ENCODE data around the gene SPAG7.

SPAG7 gene

GRCh38 chr17:4974115-4974670, 6.6 kb upstream of the SPAG7 start:
- no peak for DNase-seq (ENCODE audit: low read depth)

GRCh38 chr17:4973256-4974114, 5.9 kb upstream of the SPAG7 start:
- no peak for DNase-seq (ENCODE audit: low read depth)

- no peak for DNase-seq (ENCODE audit: low read depth)
Measured at GRCh38 chr17:4972752-4973151, 5.1 kb upstream of the SPAG7 start.

- no peak for DNase-seq (ENCODE audit: low read depth)
Measured at GRCh38 chr17:4972322-4972721, 4.7 kb upstream of the SPAG7 start.

- no peak for DNase-seq (ENCODE audit: low read depth)
Measured at GRCh38 chr17:4971826-4972225, 4.2 kb upstream of the SPAG7 start.

GRCh38 chr17:4970273-4970672, 2.7 kb upstream of the SPAG7 start:
- no peak for DNase-seq (ENCODE audit: low read depth)

- DNase-seq (ENCODE audit: low read depth), result no peak
Measured at GRCh38 chr17:4969551-4970173, 2.0 kb upstream of the SPAG7 start.

- DNase-seq (ENCODE audit: low read depth), result peak; percentile 39
Measured at GRCh38 chr17:4969047-4969550, 1.5 kb upstream of the SPAG7 start.

GRCh38 chr17:4968486-4969046, 949 bp upstream of the SPAG7 start:
- DNase-seq (ENCODE audit: low read depth), result peak; percentile 26

GRCh38 chr17:4966844-4967538, 626 bp downstream of the SPAG7 start:
- peak; percentile 83 for DNase-seq (ENCODE audit: low read depth)

GRCh38 chr17:4965311-4965986, 2.2 kb downstream of the SPAG7 start:
- DNase-seq (ENCODE audit: low read depth), result no peak

GRCh38 chr17:4960279-4960922, 7.2 kb downstream of the SPAG7 start:
- DNase-seq (ENCODE audit: low read depth), result no peak

- DNase-seq (ENCODE audit: low read depth), result no peak
Measured at GRCh38 chr17:4959261-4959965, 8.2 kb downstream of the SPAG7 start.

GRCh38 chr17:4958102-4958501, 9.5 kb downstream of the SPAG7 start:
- DNase-seq (ENCODE audit: low read depth), result no peak

- DNase-seq (ENCODE audit: low read depth), result peak; percentile 23
Measured at GRCh38 chr17:4956493-4957061, 11.0 kb downstream of the SPAG7 start.

- no peak for DNase-seq (ENCODE audit: low read depth)
Measured at GRCh38 chr17:4955091-4955490, 12.5 kb downstream of the SPAG7 start.

GRCh38 chr17:4953451-4953961, 14.1 kb downstream of the SPAG7 start:
- DNase-seq (ENCODE audit: low read depth), result no peak

GRCh38 chr17:4951486-4951885, 16.1 kb downstream of the SPAG7 start:
- no peak for DNase-seq (ENCODE audit: low read depth)

GRCh38 chr17:4950746-4951204, 16.8 kb downstream of the SPAG7 start, which contains the start of gene ENO3:
Gene ENO3, plus strand, starts transcription at chr17:4951119. Its CDS starts 711 bp downstream, at chr17:4951830.
- no peak for DNase-seq (ENCODE audit: low read depth)
